Caco-2 (cell line): ENCODE measurements around the gene MYOM3. TPM values are rescaled to one million over a fixed set of nuclear protein-coding genes. Genes with fewer than 3 reads are reported as not detected.

Experiments
- BruUV-seq: library from RNA; stranded (reverse); fragments of 400-500 nt; replicated peaks from 2 replicates; lab custom pipeline; 2021; lab: Mats Ljungman, UMichigan
- CTCF ChIA-PET: fragments of 300-600 bp; sonication (Branson Sonifier 250); formaldehyde crosslinking; loops from one replicate; lab custom pipeline; 2022; ENCODE audit warnings: antibody characterized with exemption; lab: Charles Lee
- POLR2A ChIA-PET: fragments of 300-600 bp; sonication (Branson Sonifier 250); formaldehyde crosslinking; loops from one replicate; lab custom pipeline; 2022; ENCODE audit warnings: antibody characterized with exemption; lab: Charles Lee
- DNase-seq, 2 experiments: peaks; one replicate each; pipeline versions ENCODE4 v3.0.0 to v3.0.0-alpha.2; 2020 to 2022
- H3K27me3 ChIP-seq: replicated peaks from 2 replicates; pipeline ENCODE4 v1.6.0; 2011; ENCODE audit warnings: low read length; ENCODE audit not compliant: control insufficient read depth, insufficient read depth
- H3K36me3 ChIP-seq: 2 replicates; pipeline ENCODE4 v1.5.1; 2011; ENCODE audit warnings: low read length; ENCODE audit not compliant: control insufficient read depth, insufficient read depth
- H3K4me1 ChIP-seq: fragments of 250-450 bp; sonication (Bioruptor Pico); 2 replicates; pipeline ENCODE4 v1.5.1; 2020; ENCODE audit warnings: mild to moderate bottlenecking
- H3K4me3 ChIP-seq: 2 replicates; pipeline ENCODE4 v1.5.1; 2011; ENCODE audit warnings: low read depth, mild to moderate bottlenecking, control low read depth, low read length
- H3K9me3 ChIP-seq: fragments of 250-450 bp; sonication (Bioruptor Pico); 2 replicates; pipeline ENCODE4 v1.5.1; 2020; ENCODE audit warnings: mild to moderate bottlenecking, moderate library complexity
- H3K27ac Mint-ChIP-seq: one replicate; pipeline ENCODE4 v1.8.0; 2022; ENCODE audit warnings: mixed read lengths; ENCODE audit not compliant: unreplicated experiment
- H3K27me3 Mint-ChIP-seq: one replicate; pipeline ENCODE4 v1.8.0; 2022; ENCODE audit warnings: mixed read lengths; ENCODE audit not compliant: insufficient read depth, unreplicated experiment
- H3K36me3 Mint-ChIP-seq: one replicate; pipeline ENCODE4 v1.8.0; 2022; ENCODE audit warnings: mild to moderate bottlenecking, mixed read lengths; ENCODE audit not compliant: insufficient read depth, unreplicated experiment
- H3K4me1 Mint-ChIP-seq: one replicate; pipeline ENCODE4 v1.8.0; 2022; ENCODE audit warnings: low read depth, mixed read lengths; ENCODE audit not compliant: unreplicated experiment
- H3K4me3 Mint-ChIP-seq: one replicate; pipeline ENCODE4 v1.8.0; 2022; ENCODE audit warnings: mild to moderate bottlenecking, moderate library complexity, mixed read lengths; ENCODE audit not compliant: unreplicated experiment
- H3K9me3 Mint-ChIP-seq: one replicate; pipeline ENCODE4 v1.8.0; 2022; ENCODE audit warnings: mixed read lengths; ENCODE audit not compliant: unreplicated experiment
- CTCF ChIP-seq, 2 experiments: fragments of 200-600 bp in 1 of 2; IDR thresholded peaks; 1 replicate in 1 of 2; 2 replicates in 1 of 2; pipeline versions ENCODE4 v1.5.1 to v1.8.0; 2011 to 2022; ENCODE audit warnings: antibody characterized with exemption in 1 of 2, control low read depth in 1 of 2, inconsistent platforms in 1 of 2, low read depth in 1 of 2, low read length in 1 of 2, mild to moderate bottlenecking in 1 of 2, moderate library complexity in 1 of 2; ENCODE audit not compliant: insufficient read depth in 1 of 2, severe bottlenecking in 1 of 2, unreplicated experiment in 1 of 2
- intact Hi-C: fragments of 100-400 bp; cut with micrococcal nuclease; formaldehyde crosslinking; loops from one replicate; pipeline ENCODE4 v1.10.0; 2022; ENCODE audit not compliant: unreplicated experiment
- total RNA-seq: library from RNA; stranded (reverse); gene quantifications from 2 replicates; pipeline ENCODE4 v1.2.3, GENCODE V29; 2022

Gene MYOM3
- total RNA-seq, 1 experiment from 2014 or later: not detected

- TF ChIP-seq CTCF (IDR thresholded peaks at IDR 0.05; ENCODE audit: insufficient read depth in 1 of 2, low read depth in 1 of 2, low read length in 1 of 2, severe bottlenecking in 1 of 2, unreplicated experiment in 1 of 2): no peak
- H3K4me1 ChIP-seq: 0 out of 2 replicates have a peak, but pooled peaks cover 5% of the 10 kb centered on the region
- no peak overlapping the region for H3K27ac Mint-ChIP-seq
- H3K36me3 ChIP-seq: no peaks in the 10 kb centered on the region
- intact Hi-C loops: no loop called here
- no peaks in the 10 kb centered on the region for H3K27me3 Mint-ChIP-seq
- no peak for DNase-seq
- H3K27me3 ChIP-seq: no peaks in the 10 kb centered on the region
- no TSS peak for BruUV-seq
- no peaks in the 10 kb centered on the region for H3K4me1 Mint-ChIP-seq
- POLR2A ChIA-PET: no interaction called here
- no peak overlapping the region for H3K4me3 Mint-ChIP-seq
- no peaks in the 10 kb centered on the region for H3K9me3 ChIP-seq
- no peaks in the 10 kb centered on the region for H3K9me3 Mint-ChIP-seq
- no peaks in the 10 kb centered on the region for H3K36me3 Mint-ChIP-seq
- CTCF ChIA-PET: no interaction called here
- no peak overlapping the region for H3K4me3 ChIP-seq
Measured at GRCh38 chr1:24109686-24110475, 2.1 kb downstream of the MYOM3 start.

- Mint-ChIP-seq H3K9me3 (no peaks in the 10 kb centered on the region), H3K27ac (no peak overlapping the region), H3K27me3 (no peaks in the 10 kb centered on the region), H3K4me1 (no peaks in the 10 kb centered on the region), H3K36me3 (no peaks in the 10 kb centered on the region), H3K4me3 (no peak overlapping the region)
- Histone ChIP-seq H3K9me3 (no peaks in the 10 kb centered on the region), H3K4me3 (no peak overlapping the region), H3K36me3 (no peaks in the 10 kb centered on the region), H3K4me1 (0 out of 2 replicates have a peak, but pooled peaks cover 5% of the 10 kb centered on the region), H3K27me3 (no peaks in the 10 kb centered on the region)
- no peak for DNase-seq
- TF ChIP-seq CTCF (IDR thresholded peaks at IDR 0.05; ENCODE audit: insufficient read depth in 1 of 2, low read depth in 1 of 2, low read length in 1 of 2, severe bottlenecking in 1 of 2, unreplicated experiment in 1 of 2): no peak
- POLR2A ChIA-PET: no interaction called here
- intact Hi-C loops: no loop called here
- BruUV-seq: no TSS peak
- CTCF ChIA-PET: no interaction called here
Measured at GRCh38 chr1:24109166-24109483, 2.8 kb downstream of the MYOM3 start.

- H3K4me1 ChIP-seq: 0 out of 2 replicates have a peak, but pooled peaks cover 5% of the 10 kb centered on the region
- DNase-seq: no peak
- intact Hi-C loops: no loop called here
- no peaks in the 10 kb centered on the region for H3K36me3 ChIP-seq
- no TSS peak for BruUV-seq
- Mint-ChIP-seq H3K27me3 (no peaks in the 10 kb centered on the region), H3K27ac (no peak overlapping the region), H3K9me3 (no peaks in the 10 kb centered on the region), H3K4me3 (no peak overlapping the region), H3K4me1 (peaks cover 6% of the 10 kb centered on the region), H3K36me3 (no peaks in the 10 kb centered on the region)
- no peaks in the 10 kb centered on the region for H3K27me3 ChIP-seq
- H3K4me3 ChIP-seq: no peak overlapping the region
- ChIA-PET POLR2A (no interaction called here), CTCF (no interaction called here)
- no peaks in the 10 kb centered on the region for H3K9me3 ChIP-seq
- TF ChIP-seq CTCF (IDR thresholded peaks at IDR 0.05; ENCODE audit: insufficient read depth in 1 of 2, low read depth in 1 of 2, low read length in 1 of 2, severe bottlenecking in 1 of 2, unreplicated experiment in 1 of 2): no peak
Measured at GRCh38 chr1:24108334-24109165, 3.4 kb downstream of the MYOM3 start.
